Measurements from ENCODE around the gene SARDH.

SARDH gene

GRCh38 chr9:133706307-133707050 is 31.7 kb downstream of the SARDH start:
- no peak for TF ChIP-seq CTCF (IDR thresholded peaks at IDR 0.05)
- Histone ChIP-seq H3K27ac (peak overlapping the region in 1 of 2 donors; percentile 59), H3K4me3 (no peak overlapping the region)
- DNase-seq (ENCODE audit: low spot score), result no peak

GRCh38 chr9:133705576-133705975 is 32.6 kb downstream of the SARDH start:
- Histone ChIP-seq H3K27ac (no peak overlapping the region), H3K4me3 (no peak overlapping the region)
- no peak for TF ChIP-seq CTCF (IDR thresholded peaks at IDR 0.05)
- DNase-seq (ENCODE audit: low spot score), result no peak

- no peak overlapping the region for H3K4me3 ChIP-seq
- no peak for DNase-seq (ENCODE audit: low spot score)
- no peak for TF ChIP-seq CTCF (IDR thresholded peaks at IDR 0.05)
- no peak overlapping the region for H3K27ac ChIP-seq
Observed at GRCh38 chr9:133704711-133705181, 33.4 kb downstream of the SARDH start.

GRCh38 chr9:133703591-133704399 is 34.4 kb downstream of the SARDH start:
- H3K27ac ChIP-seq, result no peak overlapping the region
- no peak for TF ChIP-seq CTCF (IDR thresholded peaks at IDR 0.05)
- no peak for DNase-seq (ENCODE audit: low spot score)
- no peak overlapping the region for H3K4me3 ChIP-seq

- peak overlapping the region; percentile 53 for H3K4me3 ChIP-seq
Observed at GRCh38 chr9:133702798-133703590, 35.2 kb downstream of the SARDH start.

More at GRCh38 chr9:133702798-133703590, 35.2 kb downstream of the SARDH start:
- no peak for DNase-seq (ENCODE audit: low spot score)
- peak overlapping the region in 1 of 2 donors; percentile 30 for H3K27ac ChIP-seq
- no peak for TF ChIP-seq CTCF (IDR thresholded peaks at IDR 0.05)

All from coronary artery (tissue), 2 donors.